HG03565 (cell line): ENCODE data around the gene RPL22.

Experiments used
- ATAC-seq: cut with Tn5 transposase; IDR thresholded peaks from one replicate; pipeline ENCODE4 v1.9.1; 2021; ENCODE audit warnings: mild to moderate bottlenecking, moderate library complexity; ENCODE audit not compliant: unreplicated experiment

Gene RPL22

DNA sequence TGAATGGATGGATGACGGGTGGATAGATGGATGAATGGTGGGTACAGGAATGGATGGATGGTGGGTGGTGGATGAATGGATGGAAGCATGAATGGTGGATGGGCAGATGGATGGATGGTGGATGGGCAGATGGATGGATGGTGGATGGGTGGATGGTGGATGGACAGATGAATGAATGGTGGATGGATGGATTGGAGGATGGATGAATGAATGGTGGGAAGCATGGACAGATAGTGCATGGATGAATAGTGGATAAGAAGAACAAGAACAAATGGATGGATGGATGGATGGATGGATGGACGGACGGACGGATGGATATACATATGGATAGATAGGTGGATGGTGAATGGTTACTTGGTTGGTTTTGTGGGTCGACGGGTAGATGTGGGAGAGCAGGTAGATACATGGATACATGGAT is 24.0 kb downstream of the RPL22 start:
- no peak for ATAC-seq

DNA sequence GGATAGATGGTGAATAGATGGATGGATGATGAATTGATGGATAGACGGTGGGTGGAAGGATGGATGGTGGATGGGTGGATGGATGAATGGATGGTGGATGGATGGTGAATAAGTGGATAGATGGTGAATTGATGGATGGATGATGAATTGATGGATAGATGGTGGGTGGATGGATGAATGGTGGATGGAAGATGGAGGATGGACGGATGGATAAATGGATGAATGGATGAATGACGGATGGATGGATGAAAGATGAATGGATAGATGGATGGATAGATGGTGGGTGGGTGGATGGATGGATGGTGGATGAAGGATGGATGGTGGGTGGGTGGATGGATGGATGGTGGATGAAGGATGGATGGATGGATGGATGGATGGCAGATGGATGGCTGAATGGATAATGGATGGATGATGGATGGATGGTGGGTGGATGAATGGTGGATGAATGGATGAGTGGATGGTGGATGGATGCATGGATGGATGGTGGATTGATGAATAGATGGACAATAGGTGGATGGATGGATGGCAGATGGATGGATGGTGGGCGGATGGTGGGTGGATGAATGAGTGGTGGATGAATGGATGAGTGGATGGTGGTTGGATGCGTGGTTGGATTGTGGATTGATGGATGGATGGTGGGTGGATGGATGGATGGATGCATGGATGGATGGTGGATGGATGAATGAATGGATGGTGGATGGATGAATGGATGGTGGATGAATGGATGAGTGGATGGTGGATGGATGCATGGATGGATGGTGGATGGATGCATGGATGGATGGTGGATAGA is 24.6 kb downstream of the RPL22 start:
- ATAC-seq: no peak

GRCh38 chr1:6172549-6172948 is 26.8 kb downstream of the RPL22 start:
- ATAC-seq: no peak

- no peak for ATAC-seq
Observed at GRCh38 chr1:6171548-6172124, 27.8 kb downstream of the RPL22 start.

DNA sequence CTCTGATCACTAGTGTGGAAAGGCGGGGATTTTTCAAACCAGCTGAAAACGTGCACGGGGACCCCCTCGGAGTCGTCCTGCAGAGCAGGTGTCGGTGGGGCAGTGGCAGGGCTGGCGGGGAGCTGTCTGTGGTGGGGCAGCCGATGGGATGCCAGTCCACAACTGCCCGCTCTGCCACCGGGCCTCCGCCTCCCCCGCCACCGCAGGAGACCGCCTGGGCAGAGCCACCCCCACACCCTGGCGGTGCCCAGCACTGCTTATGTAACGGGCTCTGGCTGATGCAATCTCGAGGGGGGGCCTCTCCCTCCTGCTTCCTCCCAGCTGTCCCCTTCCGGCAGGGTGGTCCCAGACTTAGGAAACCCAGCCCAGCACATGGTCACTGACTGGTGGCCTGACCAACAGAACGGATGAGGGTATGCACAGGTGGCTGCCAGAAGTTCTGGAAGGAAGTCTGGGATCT is 28.6 kb downstream of the RPL22 start:
- no peak for ATAC-seq

- ATAC-seq: no peak
Observed at GRCh38 chr1:6170116-6170741, 29.2 kb downstream of the RPL22 start.

DNA sequence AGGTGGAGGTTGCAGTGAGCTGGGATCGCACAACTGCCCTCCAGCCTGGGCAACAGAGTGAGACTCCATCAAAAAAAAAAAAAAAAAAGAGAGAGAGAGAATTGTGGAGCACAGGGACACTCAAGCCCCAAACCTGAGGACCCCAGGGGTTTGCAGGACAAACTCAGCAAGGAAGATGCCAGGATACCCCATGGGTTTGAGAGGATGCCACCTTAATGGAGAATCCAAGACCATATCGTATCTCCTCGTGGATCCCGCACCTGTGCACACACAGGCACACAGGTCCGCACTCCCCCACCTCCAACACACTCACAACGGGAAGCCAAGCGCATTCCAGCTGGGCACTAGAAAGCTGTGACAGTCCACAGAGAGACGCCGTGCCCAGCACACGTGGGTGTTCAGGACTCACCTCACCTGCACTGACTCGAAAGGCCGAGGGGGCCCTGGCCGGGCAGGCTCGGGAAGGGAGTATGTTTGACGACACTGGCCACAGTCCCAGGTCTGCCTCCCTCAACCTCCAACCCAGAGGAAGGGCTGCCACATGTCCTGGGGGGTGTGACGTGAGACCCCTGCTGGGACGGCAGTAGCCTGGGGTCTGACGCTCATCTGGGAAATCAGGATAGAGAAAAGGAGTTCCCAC is 30.3 kb downstream of the RPL22 start:
- ATAC-seq: no peak

- no peak for ATAC-seq
Observed at GRCh38 chr1:6167391-6168303, 31.7 kb downstream of the RPL22 start.

GRCh38 chr1:6166655-6167390 is 32.6 kb downstream of the RPL22 start:
- no peak for ATAC-seq

GRCh38 chr1:6166221-6166620 is 33.2 kb downstream of the RPL22 start:
- no peak for ATAC-seq

DNA sequence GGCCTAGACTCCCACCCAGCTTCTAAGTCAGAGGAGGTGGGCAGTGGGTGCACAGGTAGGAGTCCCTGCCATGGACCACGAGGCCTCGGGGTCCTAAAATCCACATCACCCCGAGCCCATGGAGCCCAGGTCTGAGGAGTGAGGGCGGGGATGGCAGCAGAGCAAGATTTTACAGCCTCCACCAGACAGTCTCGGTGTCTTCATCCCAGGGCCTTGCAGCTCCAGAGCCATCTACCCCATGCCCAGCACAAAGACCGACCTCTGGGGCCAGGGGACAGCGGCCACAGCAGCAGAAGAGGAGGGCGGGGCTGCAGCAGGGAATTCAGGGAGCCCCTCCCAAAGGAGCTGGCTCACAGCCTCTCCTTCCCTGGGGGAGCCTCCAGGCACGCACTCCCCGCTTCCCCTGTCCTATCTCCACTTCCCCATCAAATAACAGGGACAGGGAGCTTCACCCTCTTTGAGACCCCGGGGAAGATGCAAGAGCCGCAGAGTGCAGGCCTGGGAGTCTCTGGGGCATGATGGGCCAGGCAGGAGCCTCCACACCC is 33.9 kb downstream of the RPL22 start:
- ATAC-seq: no peak

GRCh38 chr1:6165027-6165426 is 34.4 kb downstream of the RPL22 start:
- no peak for ATAC-seq

- no peak for ATAC-seq
Observed at GRCh38 chr1:6163973-6164617, 35.3 kb downstream of the RPL22 start.

DNA sequence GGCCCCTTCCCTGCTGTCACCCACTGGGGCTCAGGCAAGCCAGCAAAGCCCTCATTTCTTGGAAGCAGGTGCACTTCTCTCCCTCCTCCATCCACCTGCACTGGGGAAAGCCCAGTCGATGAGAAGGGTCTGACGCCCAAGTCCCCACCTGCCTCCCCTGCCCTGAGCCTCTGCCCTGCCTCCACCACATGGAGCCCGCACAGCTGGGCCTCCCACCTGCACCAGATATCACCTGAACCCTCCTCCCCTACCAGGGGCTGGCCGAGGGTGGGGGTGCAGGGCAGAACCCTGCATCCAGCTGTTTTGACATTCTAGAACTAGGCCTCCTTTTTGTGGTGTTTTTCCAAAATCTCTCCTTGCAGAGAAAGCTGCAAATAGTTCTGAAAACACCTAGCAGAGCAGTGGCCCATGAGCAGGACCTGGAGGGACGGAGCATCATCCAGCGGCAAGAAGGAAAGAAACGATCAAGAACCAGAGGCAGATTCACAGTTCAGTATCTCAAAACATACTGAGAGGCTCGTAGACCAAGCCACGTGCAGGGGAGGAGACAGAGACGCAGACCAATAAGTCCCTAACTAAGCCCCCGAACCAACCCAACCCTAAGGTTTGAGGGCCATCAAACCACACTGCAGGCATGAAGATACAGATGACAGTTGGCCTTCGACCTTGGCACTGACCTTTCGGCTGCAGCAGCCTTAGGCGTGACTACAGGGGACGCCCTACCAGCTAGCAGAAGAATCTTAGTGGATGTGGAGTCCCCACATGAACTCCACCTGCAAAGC is 36.0 kb downstream of the RPL22 start:
- no peak for ATAC-seq

DNA sequence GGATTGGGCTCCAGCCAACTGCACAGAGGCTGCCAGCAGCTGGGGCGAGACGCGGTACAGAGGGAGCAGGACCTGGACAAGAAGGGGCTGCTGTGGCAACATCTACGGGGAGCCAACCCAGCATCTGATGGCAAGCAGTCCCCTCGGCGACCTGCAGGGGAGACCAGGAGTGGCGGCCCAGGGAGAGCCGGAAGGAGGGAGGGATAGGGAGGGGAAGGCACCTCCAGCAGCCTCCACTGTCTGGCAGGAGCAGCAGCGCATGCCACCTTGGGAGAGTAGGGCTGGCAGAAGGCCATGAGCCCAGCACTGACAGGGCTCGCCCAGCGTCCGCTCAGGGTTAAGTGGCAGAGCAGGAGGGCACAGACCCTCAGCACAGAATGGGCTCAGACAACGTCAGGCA is 36.6 kb downstream of the RPL22 start:
- no peak for ATAC-seq

GRCh38 chr1:6162341-6162740 is 37.1 kb downstream of the RPL22 start:
- no peak for ATAC-seq

DNA sequence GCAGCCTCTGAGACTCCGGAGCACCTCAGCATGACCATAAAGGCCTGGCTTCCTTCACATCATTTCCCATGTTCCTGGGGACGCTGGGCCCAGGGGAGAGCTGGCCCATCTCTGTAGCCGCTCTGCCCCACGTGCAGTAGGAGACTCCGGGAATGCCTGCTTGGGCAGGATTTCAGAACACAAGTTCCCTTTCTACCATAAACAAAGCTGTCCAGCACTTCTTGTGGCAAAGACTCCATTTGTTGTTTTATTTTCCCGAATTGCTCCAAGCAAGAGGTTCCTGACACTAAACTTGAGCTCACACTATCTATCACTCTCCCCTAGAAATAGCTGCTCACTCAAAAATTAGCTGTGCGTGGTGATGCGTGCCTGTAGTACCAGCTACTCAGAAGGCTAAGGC is 41.2 kb downstream of the RPL22 start:
- ATAC-seq: no peak

DNA sequence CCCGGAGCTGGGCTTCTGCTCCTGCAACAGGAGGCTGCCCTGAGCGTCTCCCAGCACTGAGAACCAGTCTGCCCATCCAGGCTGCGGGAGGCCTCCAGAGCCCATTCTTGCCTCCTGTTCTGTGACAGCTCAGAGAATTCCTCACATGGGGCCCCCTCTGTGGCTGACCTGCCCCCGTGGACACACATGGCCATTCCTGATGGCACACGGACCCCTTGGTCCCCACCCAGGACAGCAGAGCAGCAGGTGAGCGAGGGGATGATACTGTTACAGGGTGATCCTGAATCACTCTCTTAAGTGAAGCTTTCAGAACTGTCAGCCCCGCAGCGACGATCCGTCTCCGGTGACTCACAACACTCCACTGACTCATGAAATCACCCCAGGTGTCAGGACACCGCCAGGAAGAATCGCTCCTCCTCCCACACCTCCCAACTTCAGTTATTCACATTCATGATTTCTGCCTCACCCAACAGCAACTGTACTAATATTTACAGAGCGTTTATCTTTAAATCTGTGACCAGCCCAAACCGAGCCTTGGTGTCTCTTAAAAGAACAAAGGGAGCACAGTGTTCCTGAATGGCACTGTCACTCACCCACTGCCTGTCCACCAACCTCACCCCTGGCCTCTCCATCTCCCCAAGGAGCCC is 41.7 kb downstream of the RPL22 start:
- ATAC-seq: no peak
